ENCODE results near the gene APOH. TPM values are rescaled to one million over a fixed set of nuclear protein-coding genes. Genes with fewer than 3 reads are reported as not detected.
A peak's percentile ranks its signal among the peaks of the same experiment; 100 is the strongest.

The APOH gene
- total RNA-seq, 6 experiments from 2014 or later = not detected

DNA sequence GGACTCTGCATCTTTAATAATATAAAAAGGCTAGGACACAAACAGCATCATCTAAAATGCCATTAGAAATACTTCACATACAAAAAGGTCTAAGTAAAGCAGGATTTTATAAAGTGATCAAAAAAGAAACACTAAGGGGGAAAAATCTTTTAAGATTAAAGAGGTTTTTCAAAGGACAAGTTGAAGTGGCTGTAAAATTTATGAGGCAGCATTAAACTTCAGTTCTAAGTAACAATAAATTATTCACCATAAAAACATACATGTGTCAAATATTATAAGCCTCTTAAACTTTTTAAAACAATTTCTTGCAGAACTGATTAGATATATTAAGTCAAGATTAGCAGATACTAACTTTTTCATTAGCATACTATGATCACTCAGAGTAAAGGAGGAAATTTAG lies 58.0 kb downstream of the APOH start:
- DNase-seq = no peak
- no peaks in the 10 kb centered on the region for H3K27me3 Mint-ChIP-seq (ENCODE audit: insufficient read depth)
- H3K9me3 Mint-ChIP-seq = no peaks in the 10 kb centered on the region
- H3K4me3 Mint-ChIP-seq = no peak overlapping the region
- no peaks in the 10 kb centered on the region for H3K4me1 Mint-ChIP-seq (ENCODE audit: low read depth)
- TF ChIP-seq, protein P1, sequence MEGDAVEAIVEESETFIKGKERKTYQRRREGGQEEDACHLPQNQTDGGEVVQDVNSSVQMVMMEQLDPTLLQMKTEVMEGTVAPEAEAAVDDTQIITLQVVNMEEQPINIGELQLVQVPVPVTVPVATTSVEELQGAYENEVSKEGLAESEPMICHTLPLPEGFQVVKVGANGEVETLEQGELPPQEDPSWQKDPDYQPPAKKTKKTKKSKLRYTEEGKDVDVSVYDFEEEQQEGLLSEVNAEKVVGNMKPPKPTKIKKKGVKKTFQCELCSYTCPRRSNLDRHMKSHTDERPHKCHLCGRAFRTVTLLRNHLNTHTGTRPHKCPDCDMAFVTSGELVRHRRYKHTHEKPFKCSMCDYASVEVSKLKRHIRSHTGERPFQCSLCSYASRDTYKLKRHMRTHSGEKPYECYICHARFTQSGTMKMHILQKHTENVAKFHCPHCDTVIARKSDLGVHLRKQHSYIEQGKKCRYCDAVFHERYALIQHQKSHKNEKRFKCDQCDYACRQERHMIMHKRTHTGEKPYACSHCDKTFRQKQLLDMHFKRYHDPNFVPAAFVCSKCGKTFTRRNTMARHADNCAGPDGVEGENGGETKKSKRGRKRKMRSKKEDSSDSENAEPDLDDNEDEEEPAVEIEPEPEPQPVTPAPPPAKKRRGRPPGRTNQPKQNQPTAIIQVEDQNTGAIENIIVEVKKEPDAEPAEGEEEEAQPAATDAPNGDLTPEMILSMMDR (IDR thresholded peaks at IDR 0.05) = no peak
- H3K27ac Mint-ChIP-seq = no peak overlapping the region
- H3K36me3 Mint-ChIP-seq (ENCODE audit: low read depth) = no peaks in the 10 kb centered on the region

DNA sequence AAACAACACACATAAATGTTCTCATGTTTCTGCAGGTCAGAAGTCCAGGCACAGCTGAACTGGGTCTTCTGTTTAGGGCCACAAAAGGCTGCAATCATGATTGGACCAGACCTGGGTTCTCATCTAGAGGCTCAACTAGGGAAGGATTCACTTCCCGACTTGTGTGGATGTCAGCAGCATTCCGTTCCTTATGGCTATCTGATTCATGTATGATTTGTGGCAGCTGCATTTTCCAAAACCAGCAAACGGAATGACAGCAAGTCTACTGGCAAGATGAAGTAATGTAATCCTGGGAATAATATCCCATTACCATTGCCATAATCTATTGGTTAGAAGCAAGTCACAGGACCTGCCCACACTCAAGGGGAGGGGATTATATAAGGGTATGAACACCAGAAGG lies 59.4 kb downstream of the APOH start:
- H3K36me3 Mint-ChIP-seq (ENCODE audit: low read depth) = no peaks in the 10 kb centered on the region
- H3K4me3 Mint-ChIP-seq = no peak overlapping the region
- TF ChIP-seq, protein P1 (IDR thresholded peaks at IDR 0.05) = no peak
- H3K27ac Mint-ChIP-seq = no peak overlapping the region
- H3K4me1 Mint-ChIP-seq (ENCODE audit: low read depth) = no peaks in the 10 kb centered on the region; the same call in 1 of the 2 replicates
- no peaks in the 10 kb centered on the region for H3K9me3 Mint-ChIP-seq
- DNase-seq = no peak
- no peaks in the 10 kb centered on the region for H3K27me3 Mint-ChIP-seq (ENCODE audit: insufficient read depth)

DNA sequence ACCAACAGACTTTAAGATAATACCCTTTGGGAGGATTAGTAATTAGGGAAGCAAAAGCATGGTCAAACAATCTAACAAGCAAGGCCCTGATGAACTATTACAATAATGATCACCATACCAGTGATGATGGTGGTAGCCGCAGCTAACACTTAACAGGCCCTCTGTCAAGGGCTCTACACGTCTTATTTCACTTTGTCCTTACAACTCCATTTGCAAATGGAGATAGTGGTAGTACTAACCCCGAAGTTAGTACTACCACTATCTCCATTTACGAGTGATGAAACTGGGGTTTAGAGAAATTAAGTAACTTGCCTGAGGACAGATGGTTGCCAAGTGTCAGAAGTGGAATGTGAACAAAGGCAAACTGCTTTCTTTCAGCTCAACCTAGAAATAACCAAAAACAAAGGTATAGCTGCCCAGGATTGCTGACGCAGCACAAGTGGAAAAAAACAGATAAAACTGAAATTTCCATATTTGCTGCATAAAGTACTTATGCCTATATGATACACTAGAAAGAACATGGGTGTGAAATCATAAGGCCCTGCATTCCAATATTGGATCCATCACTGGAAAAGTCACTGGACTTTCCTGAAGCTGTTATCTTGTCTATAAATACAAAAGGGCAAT lies 61.9 kb downstream of the APOH start:
- no peaks in the 10 kb centered on the region; the same call in 1 of the 2 replicates for H3K4me1 Mint-ChIP-seq (ENCODE audit: low read depth)
- no peak for DNase-seq
- no peaks in the 10 kb centered on the region for H3K36me3 Mint-ChIP-seq (ENCODE audit: low read depth)
- no peak overlapping the region for H3K4me3 Mint-ChIP-seq
- H3K9me3 Mint-ChIP-seq = no peaks in the 10 kb centered on the region
- H3K27ac Mint-ChIP-seq = no peak overlapping the region
- H3K27me3 Mint-ChIP-seq (ENCODE audit: insufficient read depth) = no peaks in the 10 kb centered on the region
- TF ChIP-seq, protein P1 (IDR thresholded peaks at IDR 0.05) = no peak

DNA sequence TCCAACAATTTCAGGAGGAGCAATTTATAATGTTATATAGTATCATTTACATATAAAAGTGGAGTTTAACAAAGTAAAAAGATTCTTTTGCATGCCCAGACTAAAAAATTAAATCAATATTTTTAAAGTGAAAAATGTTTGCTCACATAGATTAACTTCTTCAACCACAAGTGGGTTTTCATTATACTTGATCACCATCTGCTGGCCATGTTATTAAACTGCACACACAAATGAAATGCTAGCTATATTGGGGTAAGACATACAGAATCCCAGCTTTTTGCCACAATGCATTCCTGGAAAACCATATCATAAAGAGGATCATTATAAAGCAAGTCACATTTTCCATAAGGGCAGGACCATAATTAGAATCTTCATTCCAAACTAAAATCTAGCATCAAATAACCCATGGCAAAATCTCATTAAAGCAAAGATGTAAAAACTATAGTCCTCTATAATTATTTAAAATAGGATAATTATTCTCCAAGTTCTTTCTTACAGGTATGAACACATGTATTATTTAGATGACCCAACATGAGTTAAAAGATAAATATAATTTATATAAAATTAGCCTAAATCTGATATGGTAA lies 63.6 kb downstream of the APOH start:
- Mint-ChIP-seq H3K4me3 (no peak overlapping the region), H3K36me3 (ENCODE audit: low read depth) (no peaks in the 10 kb centered on the region), H3K9me3 (peaks cover 2% of the 10 kb centered on the region; the same call in 1 of the 2 replicates), H3K27me3 (ENCODE audit: insufficient read depth) (no peaks in the 10 kb centered on the region), H3K4me1 (ENCODE audit: low read depth) (no peaks in the 10 kb centered on the region; the same call in 1 of the 2 replicates), H3K27ac (no peak overlapping the region)
- TF ChIP-seq, protein P1 (IDR thresholded peaks at IDR 0.05) = peak; percentile 91
- DNase-seq = peak; percentile 66

Other genes with a start within 250 kb of the APOH start
- 1 to 10 TPM; 5.3 to 7.7 (median 6.9) TPM for gene CEP112, start 37.3 kb downstream of the APOH start, total RNA-seq (2021; fragmentation: NEBNext Ultra II Directional; extraction: Animal tissue kit (Norgen Biotek cat#: 25700))
- 100 to 1,000 TPM in 2 of 6 experiments, 10 to 100 TPM in 4; 81.2 to 106 (median 92.9) TPM for gene PRKCA, start 73.2 kb upstream of the APOH start, total RNA-seq (2021; fragmentation: NEBNext Ultra II Directional; extraction: Animal tissue kit (Norgen Biotek cat#: 25700))